ENCODE results near the gene PAQR9.

Gene PAQR9

GRCh38 chr3:142951794-142952193 lies 11.7 kb downstream of the PAQR9 start:
- DNase-seq (ENCODE audit: low read depth in 2 of 2, low spot score in 1 of 2): no peak

GRCh38 chr3:142950972-142951371 lies 12.5 kb downstream of the PAQR9 start:
- DNase-seq (ENCODE audit: low read depth in 2 of 2, low spot score in 1 of 2): no peak

GRCh38 chr3:142947799-142948575 lies 15.5 kb downstream of the PAQR9 start:
- DNase-seq (ENCODE audit: low read depth in 2 of 2, low spot score in 1 of 2): no peak

- DNase-seq (ENCODE audit: low read depth in 2 of 2, low spot score in 1 of 2): no peak
These were observed 16.1 kb downstream of the PAQR9 start for GRCh38 chr3:142947352-142947751.

- DNase-seq (ENCODE audit: low read depth in 2 of 2, low spot score in 1 of 2): no peak
These were observed 16.6 kb downstream of the PAQR9 start for GRCh38 chr3:142946861-142947260.

- DNase-seq (ENCODE audit: low read depth in 2 of 2, low spot score in 1 of 2): no peak
These were observed 18.5 kb downstream of the PAQR9 start for GRCh38 chr3:142945023-142945422.

GRCh38 chr3:142944342-142944741 lies 19.1 kb downstream of the PAQR9 start:
- no peak for DNase-seq (ENCODE audit: low read depth in 2 of 2, low spot score in 1 of 2)

GRCh38 chr3:142943870-142944269 lies 19.6 kb downstream of the PAQR9 start:
- DNase-seq (ENCODE audit: low read depth in 2 of 2, low spot score in 1 of 2): no peak

GRCh38 chr3:142943349-142943748 lies 20.1 kb downstream of the PAQR9 start:
- DNase-seq (ENCODE audit: low read depth in 2 of 2, low spot score in 1 of 2): no peak

GRCh38 chr3:142941373-142942123 lies 21.9 kb downstream of the PAQR9 start:
- DNase-seq (ENCODE audit: low read depth in 2 of 2, low spot score in 1 of 2): no peak

GRCh38 chr3:142940472-142940871 lies 23.0 kb downstream of the PAQR9 start:
- no peak for DNase-seq (ENCODE audit: low read depth in 2 of 2, low spot score in 1 of 2)

- no peak for DNase-seq (ENCODE audit: low read depth in 2 of 2, low spot score in 1 of 2)
These were observed 23.5 kb downstream of the PAQR9 start for GRCh38 chr3:142940000-142940399.

- DNase-seq (ENCODE audit: low read depth in 2 of 2, low spot score in 1 of 2): no peak
These were observed 27.5 kb downstream of the PAQR9 start for GRCh38 chr3:142935963-142936362.

GRCh38 chr3:142934887-142935269 lies 28.6 kb downstream of the PAQR9 start:
- no peak for DNase-seq (ENCODE audit: low read depth in 2 of 2, low spot score in 1 of 2)

- no peak for DNase-seq (ENCODE audit: low read depth in 2 of 2, low spot score in 1 of 2)
These were observed 29.2 kb downstream of the PAQR9 start for GRCh38 chr3:142934128-142934886.

- no peak for DNase-seq (ENCODE audit: low read depth in 2 of 2, low spot score in 1 of 2)
These were observed 32.3 kb downstream of the PAQR9 start for GRCh38 chr3:142931222-142931621.

- DNase-seq (ENCODE audit: low read depth in 2 of 2, low spot score in 1 of 2): no peak
These were observed 33.0 kb downstream of the PAQR9 start for GRCh38 chr3:142930463-142930862.

GRCh38 chr3:142929890-142930289 lies 33.6 kb downstream of the PAQR9 start:
- DNase-seq (ENCODE audit: low read depth in 2 of 2, low spot score in 1 of 2): no peak

- no peak for DNase-seq (ENCODE audit: low read depth in 2 of 2, low spot score in 1 of 2)
These were observed 34.4 kb downstream of the PAQR9 start for GRCh38 chr3:142929109-142929508.

- no peak for DNase-seq (ENCODE audit: low read depth in 2 of 2, low spot score in 1 of 2)
These were observed 37.0 kb downstream of the PAQR9 start for GRCh38 chr3:142926368-142926944.

GRCh38 chr3:142925140-142925539 lies 38.3 kb downstream of the PAQR9 start:
- no peak for DNase-seq (ENCODE audit: low read depth in 2 of 2, low spot score in 1 of 2)

All from stimulated activated CD8-positive, alpha-beta memory T cell treated with anti-CD3 and anti-CD28 coated beads, Interleukin-4, amount 100 ng/mL, for 1 hour (primary cell).